HFFc6 (cell line): ENCODE results near the gene HAP1. TPM values are rescaled to one million over a fixed set of nuclear protein-coding genes. Genes with fewer than 3 reads are reported as not detected.

ENCODE experiments used
- DNase-seq: peaks from one replicate; pipeline ENCODE4 v3.0.0-alpha.2; 2018
- H3K27ac Mint-ChIP-seq: 2 replicates; pipeline ENCODE4 v1.8.0; 2020; ENCODE audit warnings: mild to moderate bottlenecking, mixed read lengths
- H3K27me3 Mint-ChIP-seq: 2 replicates; pipeline ENCODE4 v1.8.0; 2021; ENCODE audit warnings: mild to moderate bottlenecking, moderate library complexity, mixed read lengths; ENCODE audit not compliant: insufficient read depth
- H3K36me3 Mint-ChIP-seq: 2 replicates; pipeline ENCODE4 v1.8.0; 2021; ENCODE audit warnings: low read depth, mixed read lengths
- H3K4me1 Mint-ChIP-seq: 2 replicates; pipeline ENCODE4 v1.8.0; 2020; ENCODE audit warnings: low read depth, mixed read lengths
- H3K4me3 Mint-ChIP-seq: 2 replicates; pipeline ENCODE4 v1.8.0; 2020; ENCODE audit warnings: mild to moderate bottlenecking, moderate library complexity, mixed read lengths
- H3K9me3 Mint-ChIP-seq: 2 replicates; pipeline ENCODE4 v1.8.0; 2020; ENCODE audit warnings: mild to moderate bottlenecking, mixed read lengths
- CTCF ChIP-seq: fragments of 200-600 bp; sonication (generic); IDR thresholded peaks from 2 replicates; pipeline ENCODE4 v1.5.0; 2021; ENCODE audit warnings: antibody characterized with exemption, mild to moderate bottlenecking
- total RNA-seq, 6 experiments: library from RNA; stranded (reverse); fragmentation: NEBNext Ultra II Directional; extraction: Animal tissue kit (Norgen Biotek cat#: 25700); gene quantifications; 2 replicates in 1 of 6; 3 replicates in 5 of 6; pipeline ENCODE4 v1.2.3, GENCODE V29; 2021

HAP1 gene
- total RNA-seq, 6 experiments from 2014 or later, result 0.09 to 0.12 TPM; not detected in 4

- H3K9me3 Mint-ChIP-seq, result no peaks in the 10 kb centered on the region
- peaks cover 19% of the 10 kb centered on the region for H3K4me1 Mint-ChIP-seq
- TF ChIP-seq CTCF, result no peak
- H3K27ac Mint-ChIP-seq, result no peak overlapping the region
- H3K36me3 Mint-ChIP-seq, result no peaks in the 10 kb centered on the region
- no peak overlapping the region for H3K4me3 Mint-ChIP-seq
- DNase-seq, result no peak
- H3K27me3 Mint-ChIP-seq, result peaks cover 28% of the 10 kb centered on the region
Measured at GRCh38 chr17:41738801-41739112, 4.3 kb upstream of the HAP1 start.

GRCh38 chr17:41738077-41738800 is 3.8 kb upstream of the HAP1 start:
- H3K27me3 Mint-ChIP-seq, result peaks cover 31% of the 10 kb centered on the region
- peak; percentile 54 for DNase-seq
- peak; percentile 99 for TF ChIP-seq CTCF
- H3K36me3 Mint-ChIP-seq, result no peaks in the 10 kb centered on the region
- H3K9me3 Mint-ChIP-seq, result no peaks in the 10 kb centered on the region
- peak overlapping the region; percentile 61; the same call in 1 of the 2 replicates for H3K27ac Mint-ChIP-seq
- peaks cover 19% of the 10 kb centered on the region for H3K4me1 Mint-ChIP-seq
- no peak overlapping the region for H3K4me3 Mint-ChIP-seq

GRCh38 chr17:41737680-41738023 is 3.2 kb upstream of the HAP1 start:
- H3K4me3 Mint-ChIP-seq, result no peak overlapping the region
- no peaks in the 10 kb centered on the region for H3K9me3 Mint-ChIP-seq
- no peaks in the 10 kb centered on the region for H3K36me3 Mint-ChIP-seq
- peaks cover 19% of the 10 kb centered on the region for H3K4me1 Mint-ChIP-seq
- peaks cover 35% of the 10 kb centered on the region for H3K27me3 Mint-ChIP-seq
- H3K27ac Mint-ChIP-seq, result no peak overlapping the region
- no peak for TF ChIP-seq CTCF
- DNase-seq, result no peak

- Mint-ChIP-seq H3K27me3 (peaks cover 40% of the 10 kb centered on the region), H3K9me3 (no peaks in the 10 kb centered on the region), H3K36me3 (no peaks in the 10 kb centered on the region), H3K4me1 (peaks cover 19% of the 10 kb centered on the region), H3K4me3 (no peak overlapping the region), H3K27ac (no peak overlapping the region)
- TF ChIP-seq CTCF, result no peak
- DNase-seq, result no peak
Measured at GRCh38 chr17:41736983-41737679, 2.7 kb upstream of the HAP1 start.

GRCh38 chr17:41735744-41736143 is 1.3 kb upstream of the HAP1 start:
- H3K36me3 Mint-ChIP-seq, result no peaks in the 10 kb centered on the region
- H3K9me3 Mint-ChIP-seq, result no peaks in the 10 kb centered on the region
- H3K4me3 Mint-ChIP-seq, result no peak overlapping the region
- H3K27me3 Mint-ChIP-seq, result peaks cover 49% of the 10 kb centered on the region
- H3K27ac Mint-ChIP-seq, result no peak overlapping the region
- TF ChIP-seq CTCF, result no peak
- no peak for DNase-seq
- peaks cover 19% of the 10 kb centered on the region for H3K4me1 Mint-ChIP-seq
